Measurements from ENCODE around the gene FBXL7.

Gene FBXL7

DNA sequence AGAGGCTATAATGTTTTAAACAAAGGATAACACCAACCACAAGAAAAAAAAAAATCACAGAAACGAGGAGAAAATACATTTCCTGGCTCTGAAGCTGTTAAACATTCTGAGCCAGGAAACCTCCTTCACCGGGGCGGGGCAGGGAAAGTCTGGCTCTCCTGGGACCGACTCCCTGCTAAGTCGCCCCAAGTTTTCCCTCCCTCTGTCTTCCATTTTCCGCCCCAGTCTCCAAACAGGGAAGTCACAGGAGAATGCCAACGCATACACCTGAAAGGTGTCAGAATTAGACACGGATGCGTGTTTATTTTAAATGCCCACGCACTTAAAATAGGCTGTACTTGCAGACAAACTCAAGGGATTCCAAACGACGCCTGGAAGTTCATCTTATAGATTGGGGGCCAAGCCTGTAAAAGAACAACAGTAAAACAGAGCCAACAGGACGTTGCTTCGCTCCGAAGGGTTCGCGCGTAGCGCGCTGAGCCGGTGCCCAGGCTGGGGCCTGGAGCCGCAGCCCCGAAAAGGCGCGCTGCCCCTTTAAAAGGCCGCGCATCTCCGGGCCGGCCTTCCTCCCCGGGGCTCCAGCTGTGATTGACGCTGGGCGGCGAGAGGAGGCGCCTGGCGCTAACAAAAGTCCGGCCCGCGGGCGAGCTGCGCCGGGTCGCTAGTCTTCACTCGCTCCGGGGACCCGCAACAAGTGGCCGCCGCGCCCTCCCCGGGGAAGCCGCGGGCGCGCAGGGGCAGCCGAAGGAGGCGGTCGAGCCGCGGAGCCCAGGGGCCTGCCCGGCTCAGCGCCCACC, at the start of gene FBXL7:
Gene FBXL7, plus strand, starts transcription at position 653 of the 797 bp plus-strand sequence.
- DNase-seq = no peak

DNA sequence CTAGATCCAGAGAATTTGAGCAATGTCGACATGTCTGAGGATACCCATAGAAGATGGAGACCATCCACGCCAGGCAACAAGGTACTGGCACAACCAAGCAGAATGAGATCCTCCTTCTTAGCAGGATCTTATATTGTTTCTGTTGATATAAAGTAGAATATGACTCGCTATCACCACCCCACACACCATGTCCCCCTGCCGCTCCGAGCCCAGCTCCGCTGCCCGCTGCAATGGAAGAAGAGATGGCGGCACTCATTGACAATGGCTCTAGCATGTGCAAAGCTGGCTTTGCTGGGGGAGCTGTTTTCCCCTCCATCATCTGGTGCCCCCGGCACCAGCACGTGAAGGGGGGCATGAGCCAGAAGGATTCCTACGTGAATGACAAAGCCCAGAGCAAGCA, 49.5 kb upstream of the FBXL7 start:
- DNase-seq = no peak

DNA sequence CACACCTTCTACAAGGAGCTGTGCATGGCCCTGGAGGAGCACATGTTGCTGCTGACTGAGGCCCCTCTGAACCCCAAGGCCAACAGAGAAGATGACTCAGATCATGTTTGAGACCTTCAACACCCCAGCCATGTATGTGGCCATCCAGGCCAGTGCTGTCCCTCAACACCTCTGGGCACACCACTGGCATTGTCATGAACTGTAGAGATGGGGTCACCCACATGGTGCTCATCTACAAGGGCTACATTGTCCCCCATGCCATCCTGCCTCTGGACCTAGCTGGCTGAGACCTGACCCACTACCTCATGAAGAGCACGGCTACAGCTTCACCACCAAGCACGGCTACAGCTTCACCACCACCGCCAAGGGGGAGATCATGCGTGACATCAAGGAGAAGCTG, 49.0 kb upstream of the FBXL7 start:
- DNase-seq = no peak

DNA sequence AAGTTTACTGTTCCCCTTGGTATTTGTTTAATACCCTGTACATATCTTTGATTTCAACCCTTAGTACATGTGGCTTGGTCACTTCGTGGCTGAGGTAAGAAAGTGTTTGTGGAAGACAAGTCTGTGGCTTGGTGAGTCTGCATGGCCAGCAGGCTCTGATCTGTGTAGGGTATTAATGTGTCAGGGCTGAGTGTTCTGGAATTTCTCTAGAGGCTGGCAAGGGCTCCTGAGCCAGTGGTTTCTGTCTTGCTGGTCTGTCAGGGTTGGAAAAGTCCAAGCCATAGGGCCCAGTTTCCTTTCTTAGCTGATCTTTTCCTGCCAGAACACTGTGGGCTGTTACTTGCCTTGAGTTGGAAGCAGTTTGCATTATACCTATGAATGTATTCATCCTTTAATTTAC, 48.0 kb upstream of the FBXL7 start:
- DNase-seq = no peak

DNA sequence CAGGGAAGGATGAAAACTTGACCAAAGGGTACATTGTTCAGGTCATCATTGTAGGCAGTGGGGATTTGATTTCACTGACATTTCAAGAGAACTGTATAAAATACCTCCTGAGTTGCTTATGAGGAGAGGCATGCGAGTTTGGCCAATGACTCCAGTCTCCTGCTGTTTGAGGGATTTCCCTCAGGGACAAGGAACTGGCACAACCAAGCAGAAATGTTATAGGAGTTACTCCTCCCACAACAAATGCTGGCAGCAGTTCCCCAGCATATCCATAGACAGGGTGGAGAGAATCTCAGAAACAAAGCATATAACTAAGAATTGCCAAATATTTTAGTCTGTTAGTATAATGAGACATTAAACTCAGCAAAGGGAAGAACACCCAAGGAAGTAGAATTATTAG, 47.2 kb upstream of the FBXL7 start:
- no peak for DNase-seq

DNA sequence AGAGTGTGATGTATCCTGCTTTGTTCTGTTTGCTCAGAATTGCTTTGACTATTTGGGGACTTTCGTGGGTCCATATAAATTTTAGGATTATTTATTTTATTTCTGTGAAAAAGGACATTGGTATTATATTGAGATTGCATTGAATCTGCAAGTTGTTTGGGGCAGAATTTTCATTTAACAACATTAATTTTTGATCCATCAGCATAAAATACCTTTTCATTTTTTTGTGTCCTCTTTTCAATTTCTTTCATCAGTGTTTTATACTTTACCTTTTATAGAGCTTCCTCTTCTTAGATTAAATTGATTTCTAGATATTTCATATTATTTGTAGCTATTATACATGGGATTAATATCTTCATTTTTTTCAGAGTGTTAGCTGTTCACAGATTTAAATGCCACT, 40.8 kb upstream of the FBXL7 start:
- no peak for DNase-seq

DNA sequence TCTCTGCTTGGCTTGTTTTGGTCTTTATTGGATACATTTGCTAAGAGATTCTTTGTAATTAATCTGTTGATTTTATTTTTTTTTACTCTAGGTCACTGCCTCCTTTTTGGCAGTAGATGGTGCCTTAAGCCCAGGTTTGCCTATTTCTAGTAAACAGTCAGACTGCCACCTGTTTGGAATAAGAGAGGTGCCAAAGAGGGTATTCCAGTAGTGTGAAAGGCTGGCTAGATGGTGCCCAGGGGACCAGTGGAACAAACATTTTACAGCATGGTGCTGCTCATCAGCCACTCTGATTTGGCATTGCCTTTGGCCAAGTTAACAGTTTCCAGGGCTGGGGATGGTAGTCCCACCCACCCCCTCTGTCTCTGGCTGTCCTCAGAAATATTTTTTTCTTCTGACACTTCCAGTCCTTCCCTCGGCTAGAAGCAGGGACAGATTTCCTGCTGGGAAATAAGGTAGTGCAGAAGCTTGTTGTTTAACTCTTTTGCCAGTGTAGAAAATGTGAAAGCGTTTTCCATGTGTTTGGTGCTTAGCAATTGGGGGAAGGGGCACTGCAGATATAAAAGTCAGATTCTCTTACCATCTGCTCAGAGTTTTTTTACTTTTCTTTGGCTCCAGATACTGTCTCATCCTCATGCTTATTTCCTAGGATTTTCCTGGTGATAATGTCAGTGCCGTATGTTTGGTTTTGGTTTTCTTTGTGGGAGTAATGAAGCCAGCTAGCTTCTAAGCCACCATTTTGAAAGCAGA, 36.6 kb upstream of the FBXL7 start:
- DNase-seq = no peak

DNA sequence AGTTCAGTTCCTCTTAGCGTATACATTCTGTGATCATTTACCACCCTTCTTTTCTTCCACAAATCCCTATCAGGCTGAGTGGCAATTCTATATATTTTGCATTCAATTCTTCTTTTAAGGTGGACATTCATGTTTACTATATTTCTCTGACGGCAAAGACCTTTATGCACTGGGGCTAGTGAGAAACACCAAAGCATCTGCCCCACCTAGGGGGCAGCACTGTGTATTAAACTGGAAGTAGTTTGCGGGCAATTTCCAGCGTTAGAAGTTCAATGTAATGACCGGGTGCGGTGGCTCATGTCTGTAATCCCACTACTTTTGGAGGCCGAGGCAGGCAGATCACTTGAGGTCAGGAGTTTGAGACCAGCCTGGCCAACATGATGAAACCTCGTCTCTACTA, 27.9 kb upstream of the FBXL7 start:
- no peak for DNase-seq

DNA sequence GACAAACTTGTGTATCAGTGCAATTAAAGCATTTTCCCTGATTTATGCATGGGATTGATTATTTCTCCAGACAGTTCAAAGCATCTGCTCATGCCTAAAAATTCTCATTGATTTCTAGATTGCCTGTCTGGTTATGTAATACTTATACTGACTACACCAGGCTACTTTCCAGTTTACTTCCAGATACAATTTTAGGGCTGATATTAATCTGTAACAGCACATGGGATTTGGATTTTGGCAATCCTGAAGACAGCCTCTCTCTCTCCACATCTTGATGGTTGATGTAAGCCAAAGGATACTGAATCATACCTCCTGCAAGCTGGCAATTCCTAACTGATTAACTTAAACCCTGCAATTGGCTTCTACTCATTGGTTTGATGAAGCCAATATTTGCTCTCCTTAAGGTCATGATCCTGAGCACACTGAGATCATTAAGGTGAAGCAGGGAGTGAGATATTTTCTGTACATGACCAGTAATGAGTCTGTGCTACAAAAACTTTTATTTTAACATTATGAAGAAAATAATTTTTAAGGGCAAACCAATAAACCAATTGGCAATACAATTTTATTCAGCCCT, 25.7 kb upstream of the FBXL7 start:
- DNase-seq = no peak

DNA sequence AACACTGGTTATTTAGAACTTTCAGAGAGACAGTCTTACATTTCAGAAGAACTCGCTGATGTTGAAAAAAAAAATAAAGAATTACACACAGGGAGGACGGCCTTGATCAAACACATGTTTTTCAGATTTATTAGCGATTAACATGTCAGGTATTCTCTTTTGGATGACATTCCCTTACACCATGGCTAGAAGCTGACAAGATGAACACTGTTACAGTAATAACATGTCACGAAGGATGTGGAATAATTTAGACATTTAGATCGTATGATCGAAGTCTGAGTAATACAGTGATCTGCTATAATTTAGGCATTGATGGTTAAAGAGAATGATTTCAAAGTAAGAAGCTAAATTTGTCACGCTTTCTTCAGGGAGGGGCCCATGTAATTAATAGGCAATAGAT, 24.6 kb upstream of the FBXL7 start:
- DNase-seq = no peak

DNA sequence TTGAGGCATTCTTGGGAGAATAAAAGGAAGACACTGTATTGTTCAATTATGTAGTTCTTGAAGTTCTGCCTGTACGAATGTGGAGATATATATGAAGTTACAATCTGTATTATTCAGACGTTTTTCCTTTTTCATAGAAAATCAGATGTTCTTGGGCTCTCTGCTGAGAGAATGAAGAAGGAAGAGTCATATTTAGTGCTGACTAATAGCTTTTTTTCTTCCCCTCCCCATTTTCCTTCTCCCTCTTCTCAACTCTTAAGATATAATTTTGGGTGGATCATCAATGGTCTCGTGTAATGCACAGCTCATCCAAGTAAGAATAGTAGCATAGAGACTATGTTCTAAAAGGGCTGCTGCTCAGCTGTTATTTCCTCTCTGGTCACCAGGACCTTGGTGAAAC, 23.0 kb upstream of the FBXL7 start:
- DNase-seq = no peak

DNA sequence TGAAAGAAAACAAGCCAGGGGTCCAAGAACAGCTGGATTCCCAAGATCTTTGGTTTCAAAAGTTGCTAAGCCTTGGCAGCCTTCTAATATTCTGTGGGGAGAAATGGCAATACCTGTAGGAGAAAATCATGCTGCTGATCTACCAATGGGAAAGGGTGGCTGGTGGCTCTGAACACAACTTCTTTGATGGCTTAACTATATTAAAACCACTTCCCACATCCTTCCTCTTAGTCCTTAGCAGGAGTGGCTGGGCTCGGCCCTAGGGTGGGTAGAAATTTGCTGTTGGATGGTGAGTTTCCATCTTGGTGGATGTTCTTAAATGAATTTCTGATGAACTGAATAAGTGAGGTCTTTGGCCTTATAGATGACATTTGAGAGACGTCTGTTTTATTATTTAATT, 19.5 kb upstream of the FBXL7 start:
- no peak for DNase-seq

DNA sequence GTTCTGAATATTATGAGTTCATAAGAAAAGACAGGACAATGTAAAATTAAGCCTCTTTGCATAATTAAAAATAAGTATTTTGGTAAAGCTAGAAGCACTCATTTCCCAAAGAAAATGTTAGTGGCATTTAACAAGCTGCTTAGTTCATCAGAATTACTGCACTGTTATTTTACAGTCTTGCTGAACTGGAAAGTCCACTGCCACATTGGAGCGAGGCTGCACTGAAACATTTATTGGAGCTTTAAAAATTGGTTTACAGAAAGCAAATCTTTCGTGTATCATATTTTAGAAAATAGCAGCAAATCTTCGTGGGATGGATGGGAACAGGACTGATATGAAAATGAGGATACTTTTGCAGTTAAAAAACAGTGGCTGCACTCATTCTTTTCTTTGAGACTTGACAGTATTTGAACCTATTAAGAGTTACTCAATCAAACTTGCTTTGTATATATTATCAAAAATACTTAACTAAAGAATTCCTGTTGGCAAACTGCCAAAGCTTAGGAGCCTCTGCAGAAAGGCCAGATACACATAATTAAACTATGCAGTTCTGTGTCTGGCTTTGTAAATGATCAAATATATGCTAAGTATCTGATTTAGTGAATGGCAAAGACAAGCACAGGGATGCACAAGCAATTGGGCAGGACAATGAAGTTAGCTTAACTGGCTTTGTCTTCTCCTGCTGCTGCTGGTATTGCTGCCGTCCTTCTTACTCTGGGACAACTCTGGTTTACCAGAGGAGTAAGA, 16.5 kb upstream of the FBXL7 start:
- no peak for DNase-seq

DNA sequence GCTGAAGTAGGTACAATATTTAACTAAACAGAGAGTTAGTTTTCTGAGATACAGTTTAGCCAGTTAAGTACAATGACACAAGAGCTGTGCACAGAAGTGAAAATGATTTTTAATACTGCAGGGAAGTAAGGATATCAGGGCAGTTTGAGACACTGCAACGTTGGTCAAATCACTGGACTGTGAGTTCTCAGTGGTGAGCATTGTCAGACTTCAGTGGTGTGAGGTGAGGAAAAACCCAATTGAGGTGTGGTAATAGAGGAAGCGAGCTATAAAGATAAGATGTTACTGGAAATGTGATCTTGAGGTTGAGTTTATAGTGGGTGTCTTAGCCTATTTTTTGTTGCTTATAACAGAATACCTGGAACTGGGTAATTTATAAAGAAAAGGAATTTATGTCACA, 12.8 kb upstream of the FBXL7 start:
- no peak for DNase-seq

DNA sequence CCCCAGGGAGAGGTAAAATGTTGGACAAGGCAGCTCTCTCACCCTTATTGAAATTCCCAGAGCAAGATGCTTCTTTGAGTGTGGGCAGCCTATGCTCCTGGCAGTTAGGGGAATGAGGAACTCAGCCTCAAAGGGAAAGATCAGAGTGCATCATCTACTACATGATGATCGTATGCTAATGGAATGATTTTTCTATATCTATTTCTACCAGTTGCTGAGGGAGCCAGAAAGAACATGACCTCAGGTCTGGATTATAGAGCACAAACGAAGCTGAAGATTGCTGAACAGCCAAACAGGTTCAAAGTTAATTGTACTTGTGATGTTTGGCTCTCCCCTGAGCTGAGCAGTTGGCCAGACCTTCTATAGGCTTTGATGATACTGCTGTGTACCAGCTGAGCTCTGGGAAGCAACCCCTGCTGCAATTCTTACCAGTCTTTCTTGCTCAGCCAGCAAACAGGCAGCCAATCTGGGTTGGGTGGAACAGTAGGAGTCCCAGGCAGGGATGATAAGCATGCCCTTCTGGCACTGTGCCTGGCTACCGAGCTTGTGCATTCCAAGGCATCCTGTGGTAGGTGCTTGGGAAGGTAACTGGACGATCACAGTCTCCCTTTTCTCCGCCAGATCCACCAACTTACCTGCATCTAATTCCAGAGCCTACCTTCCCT, 10.3 kb upstream of the FBXL7 start:
- no peak for DNase-seq

DNA sequence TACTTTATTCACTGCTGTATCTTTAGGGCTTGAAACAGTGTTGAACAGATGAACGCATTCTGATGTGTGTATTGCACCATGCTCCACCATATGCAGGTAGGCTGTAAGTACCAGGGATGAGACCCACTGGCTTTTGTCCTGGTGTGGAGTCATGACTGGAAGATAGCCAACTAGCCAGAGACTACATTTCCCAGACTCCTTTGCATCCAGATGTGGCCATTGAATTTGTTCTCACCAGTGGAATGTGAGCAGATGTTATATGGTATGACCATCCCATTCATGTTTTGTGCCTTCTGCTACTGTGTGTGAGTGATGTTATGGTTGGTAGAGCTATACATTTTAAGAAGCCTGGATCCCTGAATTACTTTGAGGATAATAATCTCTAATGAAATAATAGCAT, 7.4 kb upstream of the FBXL7 start:
- DNase-seq = no peak

DNA sequence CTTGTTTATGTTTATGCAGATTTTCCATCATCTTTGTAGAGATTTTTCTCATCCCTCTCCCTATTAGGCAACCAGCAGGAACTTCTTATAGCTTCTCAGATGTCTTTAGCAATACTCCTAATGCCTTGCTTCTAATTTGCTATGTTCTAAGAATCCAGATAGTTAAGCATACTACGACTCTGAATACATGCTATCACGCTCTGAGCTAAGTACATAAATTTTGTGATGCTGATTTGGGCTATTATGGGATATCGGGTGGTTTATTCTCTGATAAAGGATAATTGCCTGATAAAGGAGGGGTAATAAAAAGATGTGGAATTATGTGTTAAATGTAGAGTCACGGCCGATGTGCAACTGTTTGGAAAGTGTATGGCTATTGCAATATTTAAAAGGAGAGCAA, 6.5 kb upstream of the FBXL7 start:
- no peak for DNase-seq

DNA sequence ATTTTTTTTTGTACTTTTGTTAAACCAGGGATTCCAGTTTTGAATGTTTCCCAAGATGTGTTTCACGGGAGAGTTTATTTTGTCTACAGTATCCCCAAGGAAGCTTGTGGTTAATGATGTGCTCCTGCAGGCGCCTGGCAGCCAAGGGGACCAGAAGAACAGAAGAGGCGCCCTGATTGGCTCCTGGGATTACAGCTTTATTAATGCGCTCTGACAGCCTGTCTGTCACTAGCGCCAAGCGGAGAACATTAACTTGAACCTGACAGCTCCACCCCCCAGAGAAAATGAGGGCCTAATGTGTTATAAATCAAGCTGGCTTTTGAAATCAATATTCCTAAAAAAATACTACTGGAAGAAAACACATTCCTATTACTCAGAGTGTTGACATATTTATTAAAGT, 5.0 kb upstream of the FBXL7 start:
- DNase-seq = no peak

DNA sequence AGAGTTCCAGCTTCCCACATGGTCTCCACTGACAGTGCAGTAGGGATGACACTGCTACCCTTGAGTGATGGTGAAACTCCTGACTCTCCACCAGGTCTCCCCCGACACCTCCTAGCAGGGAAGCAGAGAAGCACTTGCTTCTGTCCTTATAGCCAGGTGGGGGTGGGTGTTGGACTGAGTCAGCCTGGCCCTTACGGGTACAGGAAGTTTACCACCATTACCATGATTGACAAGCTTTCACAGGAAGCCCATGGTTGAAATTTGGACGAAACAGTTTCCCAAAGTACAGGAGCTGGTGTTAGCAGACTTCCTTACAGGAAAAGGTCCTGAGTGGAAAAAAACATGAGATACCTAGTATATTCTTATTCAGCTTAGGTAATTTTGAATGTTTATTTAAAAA, 3.1 kb upstream of the FBXL7 start:
- DNase-seq = no peak

DNA sequence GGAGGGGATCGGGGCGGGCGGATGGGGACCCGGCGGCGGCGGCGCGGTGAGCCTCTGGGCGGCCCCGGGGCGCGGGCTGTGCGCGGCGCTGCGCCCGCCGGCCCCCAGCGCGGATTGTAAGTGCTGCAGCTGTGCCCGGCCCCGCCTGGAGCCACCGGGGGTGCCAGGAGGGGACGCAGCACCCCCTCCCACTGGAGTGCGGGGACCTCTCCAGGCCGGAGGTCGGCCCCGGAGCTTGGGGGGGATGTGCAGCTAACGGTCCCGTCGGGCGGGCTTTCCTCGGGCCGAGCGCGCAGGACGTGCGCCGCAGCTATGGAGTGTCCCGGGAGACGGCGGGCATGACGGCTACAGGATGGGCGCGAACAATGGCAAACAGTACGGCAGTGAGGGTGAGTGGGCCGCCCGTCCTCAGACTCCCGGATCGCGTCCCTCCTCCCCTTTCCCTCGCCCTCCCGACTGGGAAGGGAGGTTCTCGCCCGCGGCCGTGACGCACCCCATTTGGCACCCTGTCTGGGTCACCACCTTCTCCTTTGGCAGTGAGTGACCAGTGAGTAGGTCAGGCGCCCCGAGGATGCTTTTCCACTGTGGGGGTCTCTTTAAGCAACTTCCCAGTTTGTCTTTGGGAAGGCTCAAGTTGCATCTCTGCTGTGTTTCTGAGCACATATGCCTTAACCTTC, 483 bp downstream of the FBXL7 start:
- no peak for DNase-seq

DNA sequence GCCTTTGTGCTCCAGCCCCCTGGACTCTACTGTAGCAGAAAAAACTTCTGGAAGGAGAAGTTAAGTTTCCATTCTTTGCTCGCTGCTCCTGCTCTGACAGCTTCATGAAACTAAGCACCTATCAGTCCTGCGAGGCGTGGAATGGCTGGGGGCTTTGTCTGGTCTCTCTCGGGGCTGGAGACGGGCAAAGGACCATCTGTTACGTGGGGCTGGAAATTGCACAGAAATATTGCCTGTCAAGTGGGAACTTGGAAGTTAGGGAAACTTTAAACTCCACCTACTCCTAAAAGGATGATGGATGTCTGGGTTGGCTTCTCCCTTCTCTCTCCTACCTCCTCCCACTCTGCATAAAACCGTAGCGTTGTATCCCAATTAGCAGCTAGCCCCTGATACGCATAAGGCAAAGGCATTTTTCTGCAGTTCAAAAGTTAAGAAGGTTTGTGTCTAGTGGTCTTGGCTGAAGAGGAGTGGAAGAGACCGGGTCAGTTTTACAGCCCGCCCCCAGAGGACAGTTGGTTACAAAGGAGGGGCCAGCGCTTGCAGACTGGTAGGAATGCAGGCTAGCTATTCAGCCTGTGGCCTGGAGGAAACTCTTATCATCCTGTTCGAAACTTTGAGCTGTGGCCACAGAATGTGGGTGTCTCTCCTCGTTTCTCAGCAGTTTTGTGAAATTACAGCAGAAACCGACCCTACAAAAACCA, 1.3 kb downstream of the FBXL7 start:
- no peak for DNase-seq

DNA sequence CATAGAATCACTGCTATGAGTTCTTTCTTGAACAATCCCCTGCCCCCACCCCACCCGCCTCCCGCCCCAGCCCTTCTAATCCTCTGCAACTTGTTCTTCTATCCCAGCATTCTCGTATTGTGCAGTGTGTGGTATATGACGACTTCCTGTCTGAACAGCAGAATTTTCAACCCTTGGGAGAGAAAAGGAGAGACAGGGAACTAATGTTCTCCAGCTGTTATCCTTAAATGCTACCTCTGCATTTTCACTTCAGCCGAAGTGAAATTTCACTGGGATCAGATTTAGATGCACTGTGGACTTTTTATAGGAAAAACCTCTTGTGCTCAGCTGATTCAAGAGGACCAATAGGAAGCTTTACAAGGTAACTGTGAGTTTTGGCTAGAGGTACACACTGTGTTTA, 2.2 kb downstream of the FBXL7 start:
- DNase-seq = no peak

Data from NCI-H2081 treated with DMSO at 0.1 percent for 48 hours (cell line).